GM18861 (cell line): Measurements from ENCODE around the gene GNLY.
"Not testable (repeated sequence)": the region's sequence is repeated elsewhere in the genome, so short reads cannot be mapped to it uniquely, and the experiment has no call there.

Experiments
- ATAC-seq: cut with Tn5 transposase; IDR thresholded peaks from one replicate; pipeline ENCODE4 v1.9.1; 2021; ENCODE audit not compliant: unreplicated experiment

Gene GNLY

DNA sequence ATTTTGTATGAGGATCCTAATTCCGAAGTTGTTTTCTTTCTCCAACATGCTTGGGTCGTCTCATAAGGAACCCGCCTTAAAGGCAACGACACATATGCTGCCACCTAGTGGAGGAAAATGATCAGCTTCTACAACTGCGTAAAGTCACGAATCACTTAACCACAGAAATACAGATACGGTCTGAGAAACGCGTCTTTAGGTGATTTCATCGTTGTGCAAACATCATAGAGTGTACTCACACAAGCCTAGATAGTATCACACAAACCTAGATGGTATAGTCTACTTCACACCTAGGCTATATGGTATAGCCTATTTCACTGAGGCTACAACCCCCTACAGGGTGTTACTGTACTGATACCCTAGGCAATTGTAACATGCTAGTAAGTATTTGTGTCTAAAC is 13.1 kb downstream of the GNLY start:
- ATAC-seq, result peak; percentile 65

GRCh38 chr2:85708641-85709040 is 14.5 kb downstream of the GNLY start:
- ATAC-seq, result no peak

- ATAC-seq, result no peak
These were observed 15.2 kb downstream of the GNLY start for GRCh38 chr2:85709401-85709811.

DNA sequence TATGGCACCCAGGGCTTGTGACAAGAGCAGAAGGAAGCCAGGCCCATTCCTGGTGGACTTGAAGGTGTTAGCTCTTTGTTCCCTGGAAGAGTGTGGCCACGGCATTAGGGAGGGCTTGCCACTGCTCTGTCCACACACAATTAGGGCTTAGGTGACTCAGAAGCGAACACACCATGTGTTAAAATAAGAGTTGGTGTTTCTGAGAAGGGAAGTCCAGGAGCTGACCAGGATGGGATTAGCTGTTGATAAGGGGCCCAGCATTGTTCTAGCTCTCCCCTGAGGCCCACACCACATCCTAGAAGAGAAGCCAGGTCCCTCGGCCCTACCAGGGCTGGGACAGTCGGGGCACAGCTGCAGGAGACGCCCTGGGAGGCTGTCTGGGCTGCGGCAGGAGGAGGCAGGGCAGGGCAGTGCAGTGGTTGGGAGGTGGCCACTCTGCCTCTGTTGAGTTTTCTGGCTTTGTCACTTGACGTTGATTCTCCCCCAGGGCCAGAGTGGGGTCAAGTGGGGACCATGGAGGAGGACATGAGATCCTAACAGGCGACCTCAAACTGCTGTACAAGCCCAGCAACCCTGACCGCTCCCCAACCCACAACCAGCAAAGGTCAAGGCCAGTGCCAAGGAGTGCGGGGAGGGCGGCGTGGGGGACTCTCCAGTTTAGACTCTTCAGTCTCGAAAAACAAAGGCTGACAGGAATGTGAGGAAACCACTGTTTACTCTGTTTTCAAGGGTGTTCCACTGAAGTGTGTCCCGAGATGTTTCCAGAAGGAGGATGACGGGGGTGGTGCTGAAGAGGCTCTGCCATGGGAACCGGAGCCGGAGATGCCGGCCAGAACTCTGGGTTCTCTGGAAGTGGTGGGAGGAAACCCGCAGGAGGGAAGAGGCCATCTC is 16.8 kb downstream of the GNLY start:
- no peak for ATAC-seq

- no peak for ATAC-seq
These were observed 17.5 kb downstream of the GNLY start for GRCh38 chr2:85711578-85712060.

- no peak for ATAC-seq
These were observed 18.2 kb downstream of the GNLY start for GRCh38 chr2:85712336-85712735.

GRCh38 chr2:85712849-85713612 is 18.9 kb downstream of the GNLY start:
- ATAC-seq, result no peak

GRCh38 chr2:85713836-85714235 is 19.7 kb downstream of the GNLY start:
- ATAC-seq, result no peak

DNA sequence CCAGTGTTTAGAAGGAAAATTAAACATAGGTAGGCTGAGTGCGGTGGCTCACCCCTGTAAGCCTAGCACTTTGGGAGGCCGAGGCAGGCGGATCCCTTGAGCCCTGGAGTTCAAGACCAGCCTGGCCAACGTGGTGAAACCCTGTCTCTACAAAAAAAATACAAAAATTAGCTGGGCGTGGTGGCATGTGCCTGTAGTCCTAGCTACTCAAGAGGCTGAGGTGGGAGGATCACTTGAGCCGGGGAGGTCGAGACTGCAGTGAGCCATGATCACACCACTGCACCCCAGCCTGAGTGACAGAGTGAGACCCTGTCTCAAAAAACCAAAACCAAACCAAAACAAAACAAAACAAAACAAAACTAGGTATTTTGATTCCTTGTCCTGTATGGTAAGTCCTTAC is 20.3 kb downstream of the GNLY start:
- not testable (repeated sequence) for ATAC-seq

GRCh38 chr2:85714841-85715240 is 20.7 kb downstream of the GNLY start:
- no peak for ATAC-seq

- ATAC-seq, result no peak
These were observed 22.3 kb downstream of the GNLY start for GRCh38 chr2:85716346-85716914.

GRCh38 chr2:85717308-85718008 is 23.3 kb downstream of the GNLY start:
- no peak for ATAC-seq

- no peak for ATAC-seq
These were observed 23.8 kb downstream of the GNLY start for GRCh38 chr2:85718009-85718391.

GRCh38 chr2:85718885-85719492 is 24.8 kb downstream of the GNLY start:
- ATAC-seq, result no peak

- ATAC-seq, result no peak
These were observed 25.6 kb downstream of the GNLY start for GRCh38 chr2:85719609-85720240.

GRCh38 chr2:85720533-85720932 is 26.4 kb downstream of the GNLY start:
- ATAC-seq, result no peak

DNA sequence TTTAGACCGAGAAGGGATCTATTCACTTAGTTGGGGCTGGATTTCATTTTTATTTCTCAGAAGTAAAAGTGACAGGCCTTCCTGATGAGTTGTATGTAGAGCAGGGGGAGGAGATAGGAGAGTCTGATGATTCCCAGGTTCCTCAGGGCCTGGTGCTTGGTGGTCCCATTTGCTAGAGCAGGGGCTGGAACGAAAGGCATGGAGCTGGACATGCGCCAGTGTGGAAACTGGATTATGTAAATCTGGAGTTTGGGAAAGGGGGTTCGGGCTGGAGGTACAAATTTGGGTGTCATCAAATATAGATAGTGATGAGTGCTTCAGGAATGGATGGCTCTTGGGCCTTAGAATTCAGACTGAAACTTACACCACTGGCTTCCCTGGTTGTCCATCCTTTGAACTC is 27.5 kb downstream of the GNLY start:
- ATAC-seq, result no peak

DNA sequence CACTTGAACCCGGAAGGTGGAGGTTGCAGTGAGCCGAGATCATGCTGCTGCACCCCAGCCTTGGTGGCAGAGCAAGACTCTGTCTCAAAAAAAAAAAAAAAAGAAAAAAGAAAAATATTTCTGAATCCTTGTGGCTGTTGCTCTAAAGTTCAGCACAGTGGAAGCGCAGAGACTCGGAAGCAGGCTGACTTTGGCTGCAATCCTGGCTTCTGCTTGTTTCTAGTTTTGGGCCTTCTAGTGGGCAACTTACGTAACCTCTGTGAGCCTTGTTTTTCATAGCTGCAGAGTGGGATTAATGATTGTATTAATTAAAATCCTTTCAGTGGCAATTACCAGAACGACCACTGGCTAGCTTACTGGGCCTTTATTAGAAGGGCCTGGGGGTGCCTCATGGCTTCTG is 28.4 kb downstream of the GNLY start:
- no peak for ATAC-seq

GRCh38 chr2:85723707-85724360 is 29.7 kb downstream of the GNLY start:
- ATAC-seq, result no peak

DNA sequence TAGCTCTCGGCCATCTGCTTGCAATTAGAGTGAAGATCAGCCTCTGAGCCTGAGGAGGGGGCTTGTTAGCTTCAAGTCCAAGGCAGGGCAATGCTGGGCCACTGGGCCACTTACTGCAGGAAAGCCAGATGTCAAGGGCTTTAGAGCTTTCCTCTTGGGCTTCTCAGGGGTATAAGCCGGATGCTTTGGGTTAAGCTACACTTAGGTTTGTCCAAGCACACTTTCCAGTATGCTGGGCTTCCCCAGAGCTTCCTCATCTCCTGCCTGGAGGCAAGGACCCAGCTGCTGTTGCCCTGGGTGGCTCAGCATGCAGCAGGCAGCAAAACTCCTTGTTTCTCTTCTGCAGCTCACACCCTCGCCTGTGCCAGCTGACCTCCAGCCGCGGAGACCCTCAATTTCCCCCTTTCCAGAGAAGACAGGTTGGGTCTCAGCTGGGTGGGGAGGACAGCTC is 30.6 kb downstream of the GNLY start:
- ATAC-seq, result no peak
